ENCODE data around the gene C10orf105.

C10orf105 gene

DNA sequence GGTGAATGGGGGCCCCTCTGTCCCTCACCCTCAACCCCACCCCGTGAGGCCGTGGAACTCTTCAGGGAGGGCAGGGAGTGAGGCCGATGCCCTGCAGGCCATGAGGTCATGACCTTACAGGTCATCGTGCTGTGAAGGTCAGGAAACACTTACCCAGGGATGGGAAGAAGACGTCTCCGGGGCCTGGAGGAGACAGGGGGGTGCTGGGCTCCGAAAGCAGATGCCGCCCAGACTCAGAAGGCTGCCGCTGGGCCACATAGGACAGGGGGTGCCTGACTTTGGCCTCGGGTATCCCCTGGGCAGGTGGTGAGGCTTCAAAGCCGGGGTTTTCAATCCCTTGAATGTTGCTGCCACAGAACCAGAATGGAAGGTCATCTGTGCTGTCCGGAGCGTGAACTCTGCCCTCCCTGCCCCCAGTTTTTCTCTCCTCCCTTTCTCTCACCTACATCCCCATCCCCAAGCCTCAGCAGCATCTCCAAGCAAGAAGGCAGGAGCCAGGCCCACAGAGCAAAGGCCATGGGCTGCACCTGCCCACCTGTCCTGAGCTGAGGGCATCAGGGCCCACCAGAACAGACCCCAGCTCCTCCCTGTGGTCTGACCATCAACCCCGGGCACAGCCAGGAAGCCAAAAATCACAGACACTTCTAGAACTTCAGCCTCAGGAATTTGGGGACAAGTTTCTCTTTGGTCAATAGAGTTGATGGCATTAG is 32.1 kb upstream of the C10orf105 start:
- no peak for DNase-seq

DNA sequence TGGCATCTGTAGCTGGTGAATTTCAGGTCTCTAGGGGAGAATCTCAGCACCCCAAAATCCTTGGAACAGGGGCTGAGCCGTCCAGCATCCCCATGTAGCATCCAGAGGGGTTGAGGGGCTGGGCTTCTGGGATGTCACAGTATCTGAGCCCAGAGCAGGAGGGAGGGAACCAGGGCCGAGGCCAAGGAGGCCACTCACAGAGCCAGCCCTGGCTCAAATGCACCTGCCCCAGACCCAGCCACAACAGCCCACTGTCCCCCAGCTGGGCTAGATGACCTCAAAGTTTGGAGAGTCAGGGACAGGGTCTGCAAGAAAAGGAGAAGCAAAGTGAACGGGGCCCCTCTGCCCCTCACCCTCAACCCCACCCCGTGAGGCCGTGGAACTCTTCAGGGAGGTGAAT is 31.4 kb upstream of the C10orf105 start:
- no peak for DNase-seq

DNA sequence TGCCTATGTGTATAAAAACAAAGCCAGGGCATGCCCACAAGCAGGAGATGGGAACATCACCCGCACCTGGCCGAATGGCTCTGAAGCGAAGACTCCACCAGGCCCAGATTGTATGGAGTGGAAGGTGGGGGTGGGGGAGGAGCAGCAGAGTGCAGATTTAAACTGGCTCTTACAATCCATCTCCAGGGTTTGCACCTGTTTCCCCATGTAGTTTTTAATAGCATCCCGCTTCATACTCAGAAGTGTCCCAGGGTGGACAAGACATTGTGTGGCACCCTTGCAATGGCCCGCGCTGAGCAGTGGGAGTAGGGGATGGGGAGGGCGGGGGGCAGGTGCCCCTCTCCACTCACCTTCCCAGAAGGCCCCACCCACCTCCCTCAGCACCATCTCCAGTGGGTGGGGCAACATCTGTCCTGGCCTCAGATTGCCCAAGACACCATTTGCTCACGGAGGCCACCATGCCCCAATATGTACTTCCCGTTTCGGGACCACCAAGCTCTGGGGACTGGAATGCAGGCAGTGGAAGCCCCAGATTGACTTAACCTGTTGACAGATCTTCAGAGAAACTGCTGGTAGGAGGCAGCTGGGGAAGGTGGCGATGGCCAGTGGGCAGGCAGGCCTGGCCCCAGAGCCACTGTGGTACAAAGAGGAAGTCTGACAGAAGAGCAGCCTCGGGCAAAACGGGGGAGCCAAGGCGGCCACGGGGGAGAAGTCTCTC is 30.7 kb upstream of the C10orf105 start:
- no peak for DNase-seq

DNA sequence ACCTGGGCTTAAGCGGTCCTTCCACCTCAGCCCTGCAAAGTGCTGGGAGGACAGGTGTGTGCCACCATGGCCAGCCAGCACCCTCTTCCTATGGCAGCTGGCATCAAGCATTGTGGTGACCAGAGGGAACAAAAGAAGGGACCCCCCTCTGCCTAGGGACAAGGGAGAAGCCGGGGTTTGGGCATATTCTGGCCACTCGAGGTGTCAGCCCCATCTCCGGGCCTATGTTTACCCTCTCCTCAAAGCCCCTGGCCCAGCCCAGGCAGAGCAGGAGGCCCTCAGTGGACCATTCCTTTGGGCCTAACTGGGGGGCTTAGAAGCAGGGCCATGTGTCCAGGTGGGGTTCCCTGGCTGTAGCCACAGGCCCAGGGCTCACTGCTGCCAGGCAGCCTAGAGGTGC is 29.8 kb upstream of the C10orf105 start:
- DNase-seq, result no peak

DNA sequence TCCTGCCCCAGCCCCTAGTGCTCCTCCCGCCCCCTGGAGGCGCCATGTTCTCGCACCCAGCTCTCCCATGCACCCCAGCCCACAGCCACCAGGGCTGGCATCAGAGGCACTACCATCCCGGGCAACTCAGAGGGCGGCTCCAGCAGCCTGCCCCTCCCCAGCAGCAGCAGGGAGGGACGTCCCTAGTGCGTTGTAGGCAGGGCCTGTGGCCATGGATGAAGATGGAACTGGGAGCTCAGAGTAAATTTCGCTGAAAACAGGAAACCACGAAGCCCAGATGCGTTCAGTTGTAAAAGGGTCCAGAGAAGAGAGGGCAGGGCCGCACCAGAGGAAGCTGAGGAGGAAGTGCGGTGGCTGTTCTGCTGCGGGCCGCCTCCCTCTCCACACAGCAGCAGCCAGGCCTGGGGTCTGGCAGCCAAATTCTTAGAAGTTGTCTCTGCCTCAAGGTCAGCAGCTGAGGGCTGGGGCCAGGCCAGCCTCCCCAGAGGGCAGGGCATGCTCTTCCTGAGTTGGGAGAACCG is 29.2 kb upstream of the C10orf105 start:
- peak in 8 of 14 donors; percentile 39 to 68 (median 58) for DNase-seq

DNA sequence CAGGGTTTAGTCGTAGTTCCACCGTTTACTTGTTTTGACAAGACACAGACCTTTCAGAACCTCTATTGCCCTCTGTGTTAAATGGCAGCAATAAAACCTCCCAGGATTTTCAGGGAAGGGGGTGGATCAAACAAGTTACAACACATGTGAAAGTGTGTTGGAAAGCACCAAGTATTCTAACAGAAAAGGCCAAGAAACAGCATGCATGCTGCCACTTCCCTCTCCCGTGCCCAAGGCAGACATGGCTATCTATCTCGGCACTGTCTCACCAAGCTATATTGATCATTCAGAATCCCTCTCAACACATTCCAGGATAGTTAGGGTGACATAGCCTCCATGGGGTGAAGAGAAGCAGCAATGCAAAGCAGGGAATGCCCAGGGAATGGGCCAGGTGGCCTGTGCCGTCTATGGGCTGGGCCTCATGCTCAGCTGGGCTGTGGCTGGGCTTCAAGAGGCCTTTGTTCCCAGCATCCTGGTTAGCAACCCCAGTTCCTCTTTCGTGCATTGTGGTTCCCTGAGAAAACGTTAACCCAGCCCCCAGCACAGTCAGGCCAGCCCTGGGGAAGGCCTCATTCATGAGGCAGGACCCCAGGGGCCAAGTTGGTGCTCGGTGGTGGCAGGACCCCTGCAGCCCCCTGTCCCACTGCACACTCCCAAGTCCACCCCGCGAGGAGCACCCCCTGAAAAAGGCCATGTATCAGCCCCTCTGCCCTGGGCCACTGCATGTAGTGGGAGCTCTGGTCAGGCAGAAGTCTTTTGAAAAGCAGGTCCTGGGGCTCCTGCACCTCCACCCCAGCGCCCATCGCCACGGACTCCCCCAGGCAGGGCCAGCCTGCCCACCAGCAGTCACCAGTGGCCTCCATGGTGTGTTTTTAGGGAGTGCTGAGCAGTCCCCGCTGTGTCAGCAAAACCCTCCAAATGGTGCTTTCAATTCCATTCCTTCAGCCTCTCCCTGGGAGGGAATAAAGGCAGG is 28.3 kb upstream of the C10orf105 start:
- peak in 1 of 14 donors; percentile 36 for DNase-seq

DNA sequence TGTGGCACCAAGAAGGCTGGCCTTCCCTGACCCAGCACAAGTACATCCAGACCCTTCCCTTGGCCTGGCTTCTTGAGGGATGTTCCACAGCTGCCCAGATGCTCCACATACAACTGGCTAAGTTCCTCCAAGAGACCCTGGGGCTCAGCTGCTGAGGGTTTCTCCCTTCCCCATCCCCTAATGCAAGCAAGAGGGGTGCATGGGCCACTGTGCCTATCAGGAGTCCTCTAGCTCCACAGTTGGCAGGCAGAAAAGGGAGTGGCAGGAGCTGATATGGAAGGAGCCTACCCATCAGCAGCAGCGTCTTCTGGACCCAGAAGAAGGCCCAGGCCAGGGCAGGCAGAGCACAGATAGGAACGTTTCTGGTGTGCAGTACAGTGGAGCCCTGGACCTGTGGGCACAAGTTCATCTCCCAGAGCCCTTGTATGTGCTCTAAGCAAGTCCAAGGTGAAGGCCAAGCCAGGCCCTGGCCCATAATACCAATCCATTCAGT is 27.5 kb upstream of the C10orf105 start:
- no peak for DNase-seq

DNA sequence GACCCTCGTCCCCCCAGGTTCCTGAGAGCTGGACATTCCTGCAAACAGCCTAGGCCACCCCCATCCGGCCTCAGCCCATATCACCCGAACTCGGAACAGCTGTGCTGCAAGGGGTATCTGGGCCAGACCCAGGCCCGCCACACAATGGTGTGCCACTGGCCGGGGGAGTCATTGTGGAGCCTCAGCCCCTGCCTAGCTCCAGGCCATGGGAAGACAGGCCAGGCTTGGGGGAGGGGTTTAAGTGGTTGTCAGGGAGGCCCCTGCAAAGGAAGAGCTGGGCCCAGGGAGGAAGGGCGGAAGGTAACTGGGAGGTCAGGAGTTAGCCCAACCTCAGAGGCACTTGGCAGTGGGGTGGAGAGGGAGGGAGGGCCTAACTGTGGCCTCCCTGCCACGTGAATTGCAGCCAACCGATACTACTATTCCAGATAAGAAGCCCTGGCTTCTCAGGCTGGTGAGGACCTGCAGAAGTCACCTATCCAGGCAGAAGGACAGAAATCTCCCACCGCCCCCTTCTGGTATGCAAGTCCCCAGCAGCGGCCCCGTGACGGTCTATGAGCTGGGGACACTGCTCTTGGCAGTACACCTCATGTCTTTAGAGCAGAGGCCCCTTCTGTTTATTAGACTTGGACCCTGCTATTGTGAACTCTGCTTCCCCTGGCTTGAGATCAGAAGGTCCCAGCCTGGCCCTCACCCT is 26.9 kb upstream of the C10orf105 start:
- DNase-seq, result no peak

DNA sequence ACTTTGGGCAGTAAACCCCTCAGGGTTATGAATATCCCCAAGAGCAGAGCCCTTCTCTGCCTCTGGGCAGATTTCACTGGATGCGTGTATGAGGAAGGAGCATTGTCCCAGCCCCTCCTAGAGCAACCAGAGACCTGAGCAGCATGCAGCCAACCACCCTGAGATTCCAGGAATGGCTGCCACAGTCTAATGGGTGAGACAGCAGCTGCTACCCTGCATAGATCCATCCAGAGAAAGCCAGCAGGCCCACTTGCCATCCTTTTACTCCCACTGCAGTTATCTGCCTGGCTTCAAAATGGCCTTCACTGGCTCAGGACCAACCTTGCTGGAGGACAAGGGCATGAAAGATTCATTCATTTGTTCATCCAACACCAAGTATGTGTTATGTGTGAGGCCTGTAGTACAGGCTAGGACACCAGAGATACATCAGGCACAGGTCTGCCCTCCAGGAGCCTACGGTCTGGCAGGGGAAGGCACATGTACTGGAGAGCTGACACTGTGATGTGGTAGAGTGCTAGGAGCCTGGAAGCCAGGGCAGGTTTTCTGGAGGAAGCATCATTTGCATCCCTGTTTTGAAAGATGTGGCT is 26.2 kb upstream of the C10orf105 start:
- no peak for DNase-seq

DNA sequence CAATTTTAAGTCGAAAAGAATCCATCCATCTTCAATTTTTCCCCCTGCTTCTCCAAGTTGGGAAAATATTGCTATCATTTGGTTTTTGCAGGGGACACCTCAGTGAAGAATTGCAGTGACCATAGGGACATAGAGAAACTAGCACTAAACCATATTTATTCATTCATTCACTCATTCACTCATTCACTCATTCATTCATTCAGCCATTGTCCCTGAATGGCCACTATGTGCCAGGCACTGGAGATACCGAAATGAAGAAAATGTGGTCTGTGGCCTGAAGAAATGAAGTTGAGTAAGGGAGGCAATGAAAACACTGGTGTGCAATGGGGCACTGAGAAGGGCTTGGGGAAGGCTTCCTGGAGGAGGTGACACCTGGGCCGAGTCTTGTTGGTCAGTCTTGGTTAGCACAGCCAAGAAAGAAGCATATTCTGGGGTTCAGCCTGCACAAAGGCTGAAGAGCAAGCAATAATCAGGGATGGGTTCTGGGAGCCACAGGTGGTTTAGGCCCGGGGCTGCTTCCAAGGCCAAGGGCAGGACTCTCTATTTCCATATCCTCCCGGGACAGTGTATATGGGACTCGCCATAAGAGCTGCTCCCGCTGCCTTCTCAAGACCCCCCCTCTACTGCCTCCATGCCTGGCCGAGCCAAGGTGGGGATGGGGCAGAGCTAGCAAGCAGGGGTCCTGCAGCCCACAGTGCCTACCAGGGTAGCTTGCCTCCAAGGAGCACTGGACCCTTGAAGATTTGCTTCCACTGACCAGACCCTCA is 25.5 kb upstream of the C10orf105 start:
- DNase-seq, result no peak

DNA sequence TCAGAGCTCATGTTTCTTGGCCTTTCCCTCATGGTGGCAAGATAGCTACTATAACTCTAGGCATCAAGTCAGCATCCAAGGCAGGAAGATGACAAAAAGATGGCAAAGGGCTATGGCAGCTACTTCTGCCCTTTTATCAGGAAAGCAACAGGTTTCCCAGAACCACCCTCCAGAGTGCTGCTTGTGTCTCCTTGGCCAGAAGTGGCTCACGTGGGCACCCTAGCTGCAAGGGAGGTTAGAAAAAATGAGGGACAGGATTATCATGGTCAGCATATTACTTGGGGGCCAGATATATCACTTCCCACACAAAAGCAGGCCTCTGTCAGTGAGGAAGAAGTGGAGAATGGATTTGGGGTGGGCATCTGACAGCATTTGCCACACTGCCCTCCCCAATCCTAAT is 24.3 kb upstream of the C10orf105 start:
- no peak for DNase-seq

DNA sequence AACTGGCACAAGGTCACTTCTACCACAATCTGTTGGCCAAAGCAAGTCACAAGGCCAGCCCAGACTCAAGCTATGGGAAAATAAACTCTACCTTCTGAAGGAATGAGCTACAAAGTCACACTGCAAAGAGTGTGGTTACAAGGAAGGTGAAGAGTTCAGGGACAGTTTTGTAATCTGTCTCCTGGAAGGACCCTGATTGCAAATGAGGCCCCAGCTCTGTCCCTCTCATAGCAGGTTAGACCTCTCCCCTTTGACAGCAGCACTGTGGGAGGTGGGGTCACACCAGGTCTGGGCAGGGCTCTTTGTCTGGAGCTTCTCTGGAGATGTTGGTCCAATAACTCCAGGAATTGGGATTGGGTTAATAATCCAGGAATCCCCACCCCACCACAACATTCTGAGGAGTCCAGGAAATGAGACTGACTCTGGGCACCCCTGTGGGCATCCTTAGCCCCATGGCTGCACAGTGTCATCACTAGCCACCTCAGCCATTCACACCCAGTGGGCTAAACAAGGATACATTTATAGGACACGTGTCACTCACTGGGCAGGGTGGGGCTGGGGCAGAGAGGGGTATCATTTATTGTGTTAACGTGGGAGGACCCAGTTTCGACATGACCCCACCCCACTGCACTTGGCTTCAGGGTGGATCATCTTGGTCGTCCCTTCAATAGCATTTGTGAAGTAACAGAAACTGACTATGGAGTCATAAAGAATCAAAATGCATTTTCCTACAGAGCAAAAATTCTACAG is 23.7 kb upstream of the C10orf105 start:
- DNase-seq, result no peak

DNA sequence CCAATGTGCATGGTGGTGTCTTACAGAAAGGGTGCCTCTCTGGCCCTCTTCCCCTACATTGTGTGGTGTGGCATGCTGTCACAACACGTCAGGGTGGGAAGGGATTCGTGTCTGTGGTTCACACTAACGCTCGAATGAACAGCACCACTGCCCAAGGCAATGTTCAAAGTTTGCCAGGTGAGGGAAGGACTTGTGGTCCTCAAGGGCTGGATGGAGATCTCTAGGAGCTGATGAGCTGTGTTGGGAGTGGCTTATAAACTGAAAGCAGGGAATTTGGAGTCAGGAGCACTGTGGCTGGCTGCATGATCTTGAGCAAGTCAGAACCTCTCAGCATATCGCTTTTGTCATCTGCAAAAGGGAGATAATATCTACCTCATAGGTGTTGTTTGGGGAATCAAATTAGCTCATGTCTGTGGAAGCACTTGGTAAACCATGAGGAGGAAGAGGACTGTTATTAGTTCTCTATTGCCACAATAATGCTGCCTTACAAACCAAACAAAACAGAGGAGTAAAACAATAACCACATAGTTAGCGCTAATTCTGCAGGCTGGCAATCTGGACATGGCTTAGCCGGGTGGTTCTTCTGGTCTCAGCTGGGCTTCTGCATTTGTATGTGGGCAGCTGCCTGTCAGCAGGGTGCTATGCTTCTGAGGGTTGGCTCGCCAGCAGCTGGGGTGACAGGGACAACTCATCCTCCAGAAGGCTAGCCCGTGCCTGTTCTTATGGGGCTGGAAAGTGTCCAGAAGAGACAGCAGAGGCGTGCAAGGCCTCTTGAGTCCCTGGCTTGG is 22.9 kb upstream of the C10orf105 start:
- DNase-seq, result no peak

DNA sequence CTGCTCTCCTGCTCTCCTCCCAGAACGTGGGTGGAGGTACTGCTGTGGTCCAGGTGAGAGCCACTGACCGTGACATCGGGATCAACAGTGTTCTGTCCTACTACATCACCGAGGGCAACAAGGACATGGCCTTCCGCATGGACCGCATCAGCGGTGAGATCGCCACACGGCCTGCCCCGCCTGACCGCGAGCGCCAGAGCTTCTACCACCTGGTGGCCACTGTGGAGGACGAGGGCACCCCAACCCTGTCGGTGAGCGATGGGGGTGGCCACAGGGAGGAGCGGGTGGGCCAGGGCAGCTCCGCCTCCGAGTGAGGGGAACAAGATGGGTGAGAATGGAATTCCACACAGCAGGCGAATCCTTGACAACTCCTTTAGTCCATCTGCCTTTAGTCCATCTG is 22.1 kb upstream of the C10orf105 start:
- DNase-seq, result no peak

DNA sequence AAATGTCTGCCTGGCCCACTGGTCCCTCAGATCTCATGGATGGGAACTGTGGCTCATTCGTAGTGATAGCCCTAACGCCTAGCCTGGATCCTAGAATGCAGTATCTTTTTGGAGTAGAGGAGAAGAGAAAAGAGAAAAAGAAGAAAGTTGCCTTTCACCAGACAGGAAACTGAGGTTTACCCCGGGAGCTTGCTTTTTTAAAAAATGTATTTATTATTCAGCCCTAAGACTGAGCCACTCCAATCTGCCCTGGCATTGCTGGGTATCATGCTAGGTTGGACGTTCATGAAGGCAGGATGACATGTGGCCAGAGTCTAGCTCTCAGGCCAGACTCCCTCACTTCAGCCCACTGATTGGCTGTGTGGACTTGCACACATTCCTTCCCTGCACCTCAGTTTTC is 21.5 kb upstream of the C10orf105 start:
- no peak for DNase-seq

DNA sequence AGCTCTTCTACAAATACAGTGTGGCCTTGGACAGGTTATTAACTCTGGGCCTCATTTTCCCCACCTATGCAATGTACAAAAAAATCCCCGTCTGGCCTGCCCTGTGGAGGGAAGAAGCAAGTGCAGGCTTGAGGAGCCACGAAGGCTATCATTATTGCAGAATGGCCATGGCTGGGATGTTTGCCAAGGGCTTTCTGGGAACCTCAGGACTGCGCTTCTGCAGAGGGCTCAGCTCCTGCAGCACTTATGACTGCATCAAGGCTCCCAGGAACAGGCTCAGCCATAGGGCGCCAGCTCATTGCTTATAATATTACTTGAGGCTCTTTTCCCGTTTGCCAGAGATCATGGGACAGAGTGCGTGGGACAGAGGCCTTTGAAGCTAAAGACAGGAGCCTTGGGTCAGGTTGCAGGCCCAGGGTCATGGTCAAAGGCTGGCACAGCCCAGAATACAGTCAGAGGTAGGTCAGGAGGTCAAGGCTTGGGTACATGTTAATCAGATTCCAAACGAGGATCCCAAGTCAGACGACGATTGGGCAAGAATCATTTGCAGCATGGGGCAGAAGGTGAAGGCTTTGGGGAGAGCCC is 20.6 kb upstream of the C10orf105 start:
- DNase-seq, result peak in 2 of 14 donors; percentile 14 to 51

DNA sequence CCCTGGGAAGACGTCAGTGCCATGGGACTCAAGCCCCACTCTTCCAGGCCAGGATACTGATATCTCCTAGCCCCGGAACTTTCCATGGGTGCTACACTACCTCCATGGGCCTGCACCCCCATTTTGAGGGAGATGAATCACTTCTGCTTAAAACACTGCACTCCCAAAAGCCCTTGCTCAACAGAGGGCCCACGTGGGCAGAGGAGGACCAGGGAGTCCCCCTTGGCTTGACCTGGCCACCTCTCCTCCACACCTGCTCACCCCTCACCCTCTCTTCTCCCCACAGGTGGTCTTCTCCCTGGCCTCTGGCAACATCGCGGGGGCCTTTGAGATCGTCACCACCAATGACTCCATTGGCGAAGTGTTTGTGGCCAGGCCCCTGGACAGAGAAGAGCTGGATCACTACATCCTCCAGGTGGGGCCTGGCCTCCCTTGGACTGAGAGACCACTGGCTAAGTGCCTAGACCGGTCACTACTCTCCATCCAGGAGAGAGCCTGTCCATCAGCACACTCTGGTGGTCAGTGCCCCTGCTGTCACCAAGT is 19.9 kb upstream of the C10orf105 start:
- no peak for DNase-seq

DNA sequence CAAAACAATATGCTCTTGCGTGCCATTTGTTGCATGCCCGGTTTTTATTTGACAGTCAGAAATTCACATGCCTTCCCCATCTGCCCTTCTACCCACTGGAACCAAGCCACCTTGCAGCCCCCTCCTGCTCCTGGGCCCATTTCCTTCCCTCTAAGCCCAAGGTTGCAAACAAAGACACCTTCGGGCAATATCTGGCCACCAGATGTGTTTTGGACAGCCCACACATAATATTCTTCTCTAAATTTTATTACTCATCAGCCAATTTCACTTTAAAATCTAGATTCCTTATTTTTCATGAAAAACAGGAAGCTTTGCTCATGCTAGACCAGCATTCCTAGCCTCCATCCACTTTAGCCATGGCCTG is 18.2 kb upstream of the C10orf105 start:
- DNase-seq, result no peak
